ENCODE measurements around the gene KRTAP2-3. TPM values are rescaled to one million over a fixed set of nuclear protein-coding genes. Genes with fewer than 3 reads are reported as not detected.
"Not testable (repeated sequence)": the region's sequence is repeated elsewhere in the genome, so short reads cannot be mapped to it uniquely, and the experiment has no call there.

Gene KRTAP2-3
- total RNA-seq, 2 experiments from 2014 or later = not detected

DNA sequence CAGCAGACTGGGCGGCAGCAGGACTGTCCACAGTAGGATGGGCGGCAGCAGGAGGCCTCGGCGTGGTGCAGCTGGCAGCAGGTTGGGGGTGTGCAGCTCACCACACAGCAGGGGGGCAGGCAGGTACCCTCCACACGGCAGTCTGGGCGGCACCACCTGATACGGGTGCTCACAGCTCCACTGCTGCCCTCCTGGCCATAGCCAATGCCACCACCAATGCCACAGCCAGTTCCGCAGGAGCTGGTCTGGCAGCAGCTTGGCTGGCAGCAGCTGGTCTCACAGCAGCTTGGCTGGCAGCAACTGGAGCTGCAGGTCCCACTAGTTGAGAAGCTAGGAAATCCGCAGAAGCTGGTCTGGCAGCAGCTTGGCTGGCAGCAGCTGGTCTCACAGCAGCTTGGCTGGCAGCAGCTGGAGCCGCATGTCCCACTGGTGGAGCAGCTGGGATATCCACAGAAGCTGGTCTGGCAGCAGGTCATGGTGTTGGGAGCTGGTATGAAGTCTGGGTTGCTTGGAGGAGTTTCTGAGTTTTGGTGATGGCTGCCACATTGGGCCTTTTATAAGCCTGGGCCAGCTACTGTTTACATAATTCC is 25.5 kb downstream of the KRTAP2-3 start, which contains the start of gene KRTAP1-3:
TSS of gene KRTAP1-3 (minus strand) at position 529 of the 590 bp plus-strand sequence. CDS start at position 476, 53 bp downstream.
- H3K27ac Mint-ChIP-seq; H3K4me3 Mint-ChIP-seq; CTCF ChIA-PET; ATAC-seq; H3K9me3 Mint-ChIP-seq (ENCODE audit: low read depth); H3K4me1 Mint-ChIP-seq; H3K36me3 Mint-ChIP-seq; DNase-seq: not testable (repeated sequence)
- H3K27me3 Mint-ChIP-seq = peaks cover 30% of the 10 kb centered on the region

DNA sequence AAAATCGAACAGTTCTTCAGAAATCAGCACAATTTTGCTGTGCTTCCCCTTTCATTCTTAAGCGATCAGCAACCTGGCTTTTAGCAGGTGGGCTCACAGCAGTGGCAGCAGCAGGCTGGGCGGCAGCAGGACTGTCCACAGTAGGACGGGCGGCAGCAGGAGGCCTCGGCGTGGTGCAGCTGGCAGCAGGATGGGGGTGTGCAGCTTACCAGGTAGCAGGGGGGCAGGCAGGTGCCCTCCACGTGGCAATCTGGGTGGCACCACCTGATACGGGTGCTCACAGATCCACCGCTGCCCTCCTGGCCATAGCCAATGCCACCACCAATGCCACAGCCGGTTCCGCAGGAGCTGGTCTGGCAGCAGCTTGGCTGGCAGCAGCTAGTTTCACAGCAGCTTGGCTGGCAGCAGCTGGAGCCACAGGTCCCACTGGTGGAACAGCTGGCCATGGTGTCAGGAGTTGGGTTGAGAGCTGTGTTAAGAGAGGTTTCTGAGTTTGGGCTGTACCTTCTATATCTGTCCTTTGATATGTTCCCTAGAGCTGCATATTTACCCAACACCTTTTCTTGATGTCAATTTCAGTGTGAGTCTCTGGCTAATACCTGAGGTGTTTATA is 30.2 kb downstream of the KRTAP2-3 start, which contains the start of gene KRTAP1-4:
TSS of gene KRTAP1-4 (minus strand) at position 563 of the 613 bp plus-strand sequence. CDS start at position 446, 117 bp downstream.
- DNase-seq = no peak
- Mint-ChIP-seq H3K27ac (no peak within 1 kb of the TSS), H3K27me3 (peaks cover 52% of the 10 kb centered on the region), H3K9me3 (ENCODE audit: low read depth) (no peaks in the 10 kb centered on the region), H3K36me3 (no peaks in the 10 kb centered on the region), H3K4me1 (no peaks in the 10 kb centered on the region), H3K4me3 (no peak within 1 kb of the TSS)
- no peak for ATAC-seq
- CTCF ChIA-PET = no interaction called here

DNA sequence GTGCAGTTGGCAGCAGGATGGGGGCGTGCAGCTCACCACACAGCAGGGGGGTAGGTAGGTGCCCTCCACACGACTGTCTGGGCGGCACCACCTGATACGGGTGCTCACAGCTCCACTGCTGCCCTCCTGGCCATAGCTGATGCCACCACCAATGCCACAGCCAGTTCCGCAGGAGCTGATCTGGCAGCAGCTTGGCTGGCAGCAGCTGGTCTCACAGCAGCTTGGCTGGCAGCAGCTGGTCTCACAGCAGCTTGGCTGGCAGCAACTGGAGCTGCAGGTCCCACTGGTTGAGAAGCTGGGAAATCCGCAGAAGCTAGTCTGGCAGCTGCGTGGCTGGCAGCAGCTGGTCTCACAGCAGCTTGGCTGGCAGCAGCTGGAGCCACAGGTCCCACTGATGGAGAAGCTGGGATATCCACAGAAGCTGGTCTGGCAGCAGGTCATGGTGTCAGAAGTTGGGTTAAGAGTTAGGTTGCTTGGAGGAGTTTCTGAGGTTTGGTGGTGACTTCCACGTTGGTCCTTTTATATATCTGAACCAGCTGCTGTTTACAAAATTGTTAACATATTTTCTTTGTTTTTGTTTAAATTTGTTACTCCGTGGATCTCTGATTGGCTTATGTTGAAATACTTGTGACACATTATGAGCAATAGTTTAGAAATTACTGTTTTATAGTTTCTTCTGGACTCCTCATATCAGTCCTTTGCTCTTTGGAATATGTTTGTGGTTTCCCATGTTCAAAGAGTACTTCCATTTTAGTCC is 33.0 kb downstream of the KRTAP2-3 start, which contains the start of gene KRTAP1-5:
TSS of gene KRTAP1-5 (minus strand) at position 494 of the 757 bp plus-strand sequence. CDS start at position 441, 53 bp downstream.
- Mint-ChIP-seq H3K27me3 (peaks cover 49% of the 10 kb centered on the region), H3K27ac (no peak within 1 kb of the TSS), H3K36me3 (no peaks in the 10 kb centered on the region), H3K9me3 (ENCODE audit: low read depth) (no peaks in the 10 kb centered on the region), H3K4me3 (no peak within 1 kb of the TSS), H3K4me1 (no peaks in the 10 kb centered on the region)
- CTCF ChIA-PET = no interaction called here
- no peak for ATAC-seq
- no peak for DNase-seq

DNA sequence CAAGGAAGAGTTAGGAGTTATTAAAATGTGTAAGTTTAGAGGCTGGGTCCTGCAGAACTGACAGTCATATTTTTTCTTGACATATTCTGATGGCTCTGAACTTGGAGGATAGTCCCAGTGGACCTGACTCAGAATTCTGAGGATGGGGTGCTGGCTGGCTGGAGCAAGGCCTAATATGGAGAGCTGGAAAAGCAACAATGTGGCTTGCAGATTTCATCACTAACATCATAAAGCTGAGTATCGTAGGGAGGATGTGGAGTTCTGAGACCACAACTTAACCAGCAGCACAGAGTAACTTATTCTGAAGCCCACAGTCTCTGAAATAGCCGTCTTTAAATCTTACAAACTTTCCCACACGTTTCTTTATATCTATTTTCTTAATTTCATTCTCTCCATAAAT is 35.2 kb downstream of the KRTAP2-3 start:
- Mint-ChIP-seq H3K36me3 (no peaks in the 10 kb centered on the region), H3K4me1 (no peaks in the 10 kb centered on the region), H3K27me3 (peaks cover 37% of the 10 kb centered on the region), H3K4me3 (no peak overlapping the region), H3K27ac (no peak overlapping the region), H3K9me3 (ENCODE audit: low read depth) (no peaks in the 10 kb centered on the region)
- ATAC-seq (no peak), DNase-seq (no peak)
- CTCF ChIA-PET = no interaction called here

DNA sequence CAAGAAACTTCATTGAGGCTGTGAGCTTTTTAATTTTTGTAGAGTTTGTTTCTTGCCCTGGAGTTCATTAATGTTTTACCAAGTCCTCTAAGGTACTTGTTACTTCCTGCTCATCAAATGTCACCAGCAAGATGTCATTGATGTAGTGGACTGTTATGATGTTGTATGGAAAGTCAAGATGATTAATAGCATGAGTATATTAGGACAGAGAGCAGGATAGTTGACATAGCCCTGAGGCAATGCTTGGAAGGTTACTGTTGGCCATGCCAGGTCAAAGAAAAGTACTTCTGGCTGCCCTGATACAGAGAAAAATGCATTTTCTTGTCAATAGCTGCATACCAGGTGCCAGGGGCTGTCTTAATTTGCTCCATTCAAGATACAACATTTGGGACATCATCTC is 39.6 kb downstream of the KRTAP2-3 start:
- H3K36me3 Mint-ChIP-seq = no peaks in the 10 kb centered on the region
- H3K27ac Mint-ChIP-seq = no peak overlapping the region
- no peak for DNase-seq
- no peak for ATAC-seq
- no peaks in the 10 kb centered on the region for H3K4me1 Mint-ChIP-seq
- CTCF ChIA-PET = no interaction called here
- no peaks in the 10 kb centered on the region for H3K9me3 Mint-ChIP-seq (ENCODE audit: low read depth)
- H3K27me3 Mint-ChIP-seq = peaks cover 17% of the 10 kb centered on the region
- no peak overlapping the region for H3K4me3 Mint-ChIP-seq

DNA sequence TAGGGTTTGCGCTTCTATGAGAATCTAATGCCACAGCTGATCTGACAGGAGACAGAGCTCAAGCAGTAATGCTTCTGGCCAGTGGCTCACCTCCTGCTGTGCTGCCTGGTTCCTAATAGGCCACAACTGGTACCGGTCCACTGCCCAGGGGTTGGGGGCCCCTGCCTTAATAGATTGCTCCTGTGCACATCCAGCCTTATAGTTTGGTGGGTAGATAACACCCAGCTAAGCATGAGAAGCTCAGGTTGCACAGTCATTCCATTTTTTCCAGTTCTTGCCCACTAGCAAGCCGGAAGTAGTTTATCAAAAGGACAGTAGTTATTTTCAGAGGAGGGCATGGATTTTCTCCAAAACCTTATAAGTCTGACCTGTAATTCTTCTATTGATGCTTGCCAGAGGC is 40.5 kb downstream of the KRTAP2-3 start:
- no peaks in the 10 kb centered on the region for H3K4me1 Mint-ChIP-seq
- peaks cover 15% of the 10 kb centered on the region for H3K27me3 Mint-ChIP-seq
- ATAC-seq (no peak), DNase-seq (no peak)
- no peak overlapping the region for H3K4me3 Mint-ChIP-seq
- H3K9me3 Mint-ChIP-seq (ENCODE audit: low read depth) = no peaks in the 10 kb centered on the region
- CTCF ChIA-PET = interaction anchor here (0.7 kb wide), 1 partner anchor 45 kb away, joined by 3 read pairs; no protein-coding TSS in a partner anchor
- H3K36me3 Mint-ChIP-seq = no peaks in the 10 kb centered on the region
- no peak overlapping the region for H3K27ac Mint-ChIP-seq

DNA sequence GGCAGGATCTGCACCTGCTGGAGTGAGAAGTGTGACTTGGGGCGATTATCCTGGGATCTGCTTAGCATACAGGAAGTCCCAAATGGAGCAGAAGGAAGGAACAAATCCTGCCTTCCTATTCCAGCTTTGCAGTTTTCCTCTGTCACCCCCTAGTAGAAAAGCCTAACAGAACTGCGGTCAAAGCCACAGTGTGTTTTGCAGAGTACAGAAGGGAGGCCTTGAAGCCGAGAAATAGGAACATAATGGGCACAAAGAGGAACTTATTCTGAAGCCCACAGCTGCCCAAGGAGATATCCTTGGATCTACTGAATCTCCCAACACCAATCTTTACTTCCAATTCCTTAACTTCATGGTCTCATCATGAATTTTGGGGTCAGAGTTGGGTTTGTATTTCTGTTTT is 41.4 kb downstream of the KRTAP2-3 start:
- CTCF ChIA-PET = no interaction called here
- no peak overlapping the region for H3K4me3 Mint-ChIP-seq
- no peaks in the 10 kb centered on the region for H3K4me1 Mint-ChIP-seq
- no peak overlapping the region for H3K27ac Mint-ChIP-seq
- ATAC-seq (no peak), DNase-seq (no peak)
- H3K9me3 Mint-ChIP-seq (ENCODE audit: low read depth) = no peaks in the 10 kb centered on the region
- H3K27me3 Mint-ChIP-seq = peaks cover 13% of the 10 kb centered on the region
- H3K36me3 Mint-ChIP-seq = no peaks in the 10 kb centered on the region

DNA sequence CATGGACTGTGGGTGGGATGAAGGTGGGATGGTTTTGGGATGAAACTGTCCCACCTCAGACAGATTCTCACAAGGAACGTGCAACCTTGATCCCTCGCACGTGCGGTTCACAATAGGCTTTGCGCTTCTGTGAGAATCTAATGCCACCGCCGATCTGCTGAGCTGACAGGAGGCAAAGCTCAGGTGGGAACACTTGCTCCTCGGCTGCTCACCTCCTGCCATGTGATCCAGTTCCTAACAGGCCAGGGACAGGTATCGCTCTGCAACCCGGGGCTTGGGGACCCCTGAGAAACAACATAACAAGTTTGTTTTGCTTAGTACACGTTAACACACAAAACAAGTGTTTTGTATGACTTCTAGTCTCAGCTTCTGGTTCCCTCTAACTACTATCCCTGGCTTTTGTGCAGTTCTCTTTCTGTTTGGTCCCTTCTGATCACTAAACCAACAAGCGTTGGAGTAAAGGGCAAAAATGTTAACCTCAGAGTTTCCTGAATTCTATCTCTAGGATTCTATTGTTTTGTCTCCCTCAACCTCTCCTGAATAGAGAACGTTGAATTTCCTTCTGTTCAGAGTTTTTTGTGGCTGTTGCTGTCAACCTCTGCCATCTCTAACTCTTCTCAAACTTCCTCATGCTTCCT is 43.2 kb downstream of the KRTAP2-3 start:
- no peak for DNase-seq
- CTCF ChIA-PET = no interaction called here
- Mint-ChIP-seq H3K27ac (no peak overlapping the region), H3K4me3 (no peak overlapping the region), H3K36me3 (no peaks in the 10 kb centered on the region), H3K27me3 (peaks cover 14% of the 10 kb centered on the region), H3K9me3 (ENCODE audit: low read depth) (no peaks in the 10 kb centered on the region), H3K4me1 (no peaks in the 10 kb centered on the region)
- no peak for ATAC-seq

DNA sequence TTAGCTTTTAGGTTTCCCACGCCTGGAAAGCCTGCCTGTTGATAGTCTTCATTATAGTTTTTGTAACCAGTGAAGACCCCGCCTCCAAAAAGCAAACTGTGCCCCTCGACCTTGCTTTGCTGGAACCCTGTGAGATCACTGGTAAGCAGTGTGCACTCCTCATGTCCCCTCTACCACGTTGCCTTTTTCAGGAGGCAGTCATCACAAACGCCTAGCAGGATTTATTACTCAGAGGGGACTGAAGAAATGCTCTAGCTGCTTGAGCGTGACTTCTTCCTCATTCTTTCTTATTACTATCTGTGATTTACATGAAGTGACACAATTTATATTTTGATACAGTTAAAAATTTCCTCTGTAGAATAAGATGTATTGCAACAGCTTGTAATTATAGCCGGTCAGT is 44.5 kb downstream of the KRTAP2-3 start:
- no peak for ATAC-seq
- Mint-ChIP-seq H3K27ac (no peak overlapping the region), H3K27me3 (peaks cover 17% of the 10 kb centered on the region), H3K9me3 (ENCODE audit: low read depth) (no peaks in the 10 kb centered on the region), H3K4me1 (no peaks in the 10 kb centered on the region), H3K36me3 (no peaks in the 10 kb centered on the region), H3K4me3 (no peak overlapping the region)
- no peak for DNase-seq
- CTCF ChIA-PET = no interaction called here

DNA sequence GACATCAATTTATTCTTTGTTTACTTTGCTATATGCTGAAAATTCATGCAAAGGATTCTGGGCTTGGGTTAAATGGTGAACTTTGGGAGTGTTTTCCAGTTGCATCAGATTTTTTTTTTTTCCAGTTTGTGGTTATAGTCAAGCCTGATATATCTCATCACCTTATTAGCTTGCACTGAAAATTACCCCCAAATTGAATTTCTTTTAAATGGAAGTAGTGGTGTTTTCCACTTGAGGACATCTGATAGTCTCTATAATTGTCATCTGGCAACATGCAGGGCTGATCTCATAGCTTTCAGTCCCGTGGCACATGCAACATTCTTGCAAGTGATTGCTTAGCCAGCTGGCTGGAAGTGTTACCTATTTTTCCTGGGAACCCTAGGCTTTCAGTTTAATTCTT is 46.3 kb downstream of the KRTAP2-3 start:
- Mint-ChIP-seq H3K9me3 (ENCODE audit: low read depth) (no peaks in the 10 kb centered on the region), H3K27ac (no peak overlapping the region), H3K4me3 (no peak overlapping the region), H3K36me3 (no peaks in the 10 kb centered on the region), H3K4me1 (no peaks in the 10 kb centered on the region), H3K27me3 (peaks cover 23% of the 10 kb centered on the region)
- ATAC-seq = no peak
- DNase-seq = no peak
- CTCF ChIA-PET = interaction anchor here (0.9 kb wide), 1 partner anchor 13 kb away, joined by 3 read pairs; no protein-coding TSS in a partner anchor

DNA sequence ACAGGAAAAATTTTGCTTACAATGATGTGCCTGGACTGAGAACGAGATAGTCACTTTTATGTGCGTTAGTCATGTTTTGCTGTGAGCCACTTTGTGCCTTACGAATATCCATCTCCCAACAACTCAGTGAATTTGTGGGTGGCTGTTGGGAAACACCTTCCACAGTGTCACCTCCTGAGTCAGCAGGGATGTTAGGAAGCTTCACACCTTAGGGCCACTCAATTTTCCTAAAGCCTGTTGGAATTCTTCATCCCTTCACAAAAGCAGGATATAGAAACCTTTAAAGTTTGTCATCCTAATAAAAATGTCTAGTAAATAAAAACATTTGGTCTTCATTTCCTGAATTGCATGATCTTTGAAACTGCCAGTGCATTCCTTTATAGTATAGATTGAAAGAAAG is 46.7 kb downstream of the KRTAP2-3 start:
- H3K4me3 Mint-ChIP-seq = no peak overlapping the region
- no peak overlapping the region for H3K27ac Mint-ChIP-seq
- ATAC-seq = no peak
- H3K36me3 Mint-ChIP-seq = no peaks in the 10 kb centered on the region
- no peaks in the 10 kb centered on the region for H3K4me1 Mint-ChIP-seq
- no peak for DNase-seq
- CTCF ChIA-PET = no interaction called here
- H3K9me3 Mint-ChIP-seq (ENCODE audit: low read depth) = no peaks in the 10 kb centered on the region
- peaks cover 25% of the 10 kb centered on the region for H3K27me3 Mint-ChIP-seq

DNA sequence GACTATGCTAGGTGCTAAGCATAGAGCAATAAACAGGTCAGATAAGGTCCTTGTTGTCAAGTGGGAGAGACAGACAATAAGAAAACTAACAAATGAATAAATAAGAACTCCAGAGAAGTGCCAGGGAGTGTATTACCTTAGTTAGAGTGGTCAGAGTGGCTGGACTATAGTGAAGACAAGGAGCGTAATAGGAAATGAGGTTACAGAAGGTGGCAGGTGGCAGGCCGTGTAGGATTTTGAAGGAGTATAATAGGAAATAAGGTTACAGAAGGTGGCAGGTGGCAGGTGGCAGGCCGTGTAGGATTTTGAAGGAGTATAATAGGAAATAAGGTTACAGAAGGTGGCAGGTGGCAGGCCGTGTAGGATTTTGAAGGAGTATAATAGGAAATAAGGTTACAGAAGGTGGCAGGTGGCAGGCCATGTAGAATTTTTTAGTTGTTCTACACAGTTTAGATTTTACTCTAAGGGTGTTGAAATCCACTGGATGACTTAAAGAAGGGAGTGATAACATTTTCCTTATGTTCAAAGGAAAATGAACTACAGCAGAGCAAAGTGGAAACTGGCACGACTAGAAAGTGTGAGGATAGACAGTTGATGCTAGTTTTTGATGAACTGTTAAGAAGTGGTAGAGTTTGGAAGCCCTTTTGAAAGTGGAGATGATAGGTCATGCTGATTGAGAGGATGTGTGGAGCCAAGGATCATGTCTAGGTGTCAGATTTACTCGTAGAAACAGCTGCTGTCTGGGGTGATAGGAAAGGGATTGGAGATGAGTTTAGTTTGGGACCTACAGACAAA is 47.4 kb downstream of the KRTAP2-3 start:
- no peak overlapping the region for H3K27ac Mint-ChIP-seq
- CTCF ChIA-PET = no interaction called here
- H3K4me3 Mint-ChIP-seq = no peak overlapping the region
- ATAC-seq (no peak), DNase-seq (no peak)
- no peaks in the 10 kb centered on the region for H3K4me1 Mint-ChIP-seq
- no peaks in the 10 kb centered on the region for H3K9me3 Mint-ChIP-seq (ENCODE audit: low read depth)
- H3K36me3 Mint-ChIP-seq = no peaks in the 10 kb centered on the region
- peaks cover 25% of the 10 kb centered on the region for H3K27me3 Mint-ChIP-seq

DNA sequence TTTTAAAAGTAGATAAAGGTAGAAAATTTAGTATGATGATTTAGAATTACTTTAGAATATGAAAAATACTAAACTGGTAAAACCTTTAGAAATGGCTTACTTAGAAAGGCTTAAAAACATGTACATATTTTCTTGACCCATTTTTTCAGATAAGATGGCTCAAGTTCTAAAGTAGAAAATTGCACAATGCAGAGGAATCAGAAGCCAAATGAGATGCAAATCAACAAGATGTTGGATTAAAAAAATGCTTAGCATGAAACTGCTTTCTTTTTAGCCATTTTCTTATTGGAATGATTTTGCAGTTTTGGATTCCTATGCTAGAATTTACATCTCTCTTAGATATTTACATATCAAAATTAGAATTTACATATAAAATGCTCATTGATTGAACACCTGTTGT is 49.5 kb downstream of the KRTAP2-3 start:
- H3K4me1 Mint-ChIP-seq = no peaks in the 10 kb centered on the region
- H3K27ac Mint-ChIP-seq = no peak overlapping the region
- no peak for ATAC-seq
- H3K9me3 Mint-ChIP-seq (ENCODE audit: low read depth) = no peaks in the 10 kb centered on the region
- no peaks in the 10 kb centered on the region for H3K36me3 Mint-ChIP-seq
- CTCF ChIA-PET = no interaction called here
- no peak overlapping the region for H3K4me3 Mint-ChIP-seq
- DNase-seq = no peak
- H3K27me3 Mint-ChIP-seq = peaks cover 18% of the 10 kb centered on the region

Measured in activated CD8-positive, alpha-beta memory T cell treated with anti-CD3 and anti-CD28 coated beads, Interleukin-2, amount 10 ng/mL, durations not matched to agents 7 days and 5 days (primary cell).